RWPE2 (cell line): ENCODE measurements around the gene TBC1D14.

Experiments used
- ATAC-seq: fragments of 200-7000 bp; cut with Tn5 transposase; 3 replicates; pipeline ENCODE4 v1.9.1; 2021; ENCODE audit warnings: low read depth
- DNase-seq: peaks from one replicate; pipeline ENCODE4 v3.0.0-alpha.2; 2020; ENCODE audit warnings: low spot score
- H3K27ac ChIP-seq: fragments of 450-650 bp; 2 replicates; pipeline ENCODE4 v1.5.1; 2017; ENCODE audit warnings: mild to moderate bottlenecking; ENCODE audit not compliant: poor library complexity, severe bottlenecking
- H3K27me3 ChIP-seq: fragments of 250-450 bp; sonication (Bioruptor Pico); 2 replicates; pipeline ENCODE4 v1.5.1; 2021; ENCODE audit warnings: mild to moderate bottlenecking, moderate library complexity; ENCODE audit not compliant: insufficient read depth, poor library complexity, severe bottlenecking
- H3K36me3 ChIP-seq: fragments of 250-450 bp; sonication (Bioruptor Pico); 2 replicates; pipeline ENCODE4 v1.5.1; 2020; ENCODE audit warnings: low read depth, mild to moderate bottlenecking, moderate library complexity
- H3K4me1 ChIP-seq: fragments of 250-450 bp; sonication (Bioruptor Pico); 2 replicates; pipeline ENCODE4 v1.5.1; 2021; ENCODE audit warnings: mild to moderate bottlenecking, moderate library complexity; ENCODE audit not compliant: insufficient read depth, poor library complexity, severe bottlenecking
- H3K4me3 ChIP-seq: fragments of 250-450 bp; sonication (Bioruptor Pico); 2 replicates; pipeline ENCODE4 v1.5.1; 2021; ENCODE audit warnings: mild to moderate bottlenecking, moderate library complexity; ENCODE audit not compliant: severe bottlenecking
- H3K9me3 ChIP-seq: fragments of 250-450 bp; sonication (Bioruptor Pico); 2 replicates; pipeline ENCODE4 v1.5.1; 2021; ENCODE audit warnings: mild to moderate bottlenecking, moderate library complexity; ENCODE audit not compliant: severe bottlenecking
- TF ChIP-seq, protein P1 (sequence below): fragments of 450-650 bp; IDR thresholded peaks from one replicate; pipeline ENCODE4 v1.5.1; 2017; ENCODE audit warnings: mild to moderate bottlenecking, moderate library complexity; ENCODE audit not compliant: poor library complexity, severe bottlenecking

Gene TBC1D14

GRCh38 chr4:6959261-6959660 lies 49.6 kb downstream of the TBC1D14 start:
- H3K27me3 ChIP-seq, result no peaks in the 10 kb centered on the region
- no peaks in the 10 kb centered on the region for H3K36me3 ChIP-seq
- no peak overlapping the region for H3K27ac ChIP-seq
- DNase-seq, result no peak
- no peak for ATAC-seq
- H3K4me1 ChIP-seq, result peaks cover 16% of the 10 kb centered on the region
- TF ChIP-seq, protein P1, sequence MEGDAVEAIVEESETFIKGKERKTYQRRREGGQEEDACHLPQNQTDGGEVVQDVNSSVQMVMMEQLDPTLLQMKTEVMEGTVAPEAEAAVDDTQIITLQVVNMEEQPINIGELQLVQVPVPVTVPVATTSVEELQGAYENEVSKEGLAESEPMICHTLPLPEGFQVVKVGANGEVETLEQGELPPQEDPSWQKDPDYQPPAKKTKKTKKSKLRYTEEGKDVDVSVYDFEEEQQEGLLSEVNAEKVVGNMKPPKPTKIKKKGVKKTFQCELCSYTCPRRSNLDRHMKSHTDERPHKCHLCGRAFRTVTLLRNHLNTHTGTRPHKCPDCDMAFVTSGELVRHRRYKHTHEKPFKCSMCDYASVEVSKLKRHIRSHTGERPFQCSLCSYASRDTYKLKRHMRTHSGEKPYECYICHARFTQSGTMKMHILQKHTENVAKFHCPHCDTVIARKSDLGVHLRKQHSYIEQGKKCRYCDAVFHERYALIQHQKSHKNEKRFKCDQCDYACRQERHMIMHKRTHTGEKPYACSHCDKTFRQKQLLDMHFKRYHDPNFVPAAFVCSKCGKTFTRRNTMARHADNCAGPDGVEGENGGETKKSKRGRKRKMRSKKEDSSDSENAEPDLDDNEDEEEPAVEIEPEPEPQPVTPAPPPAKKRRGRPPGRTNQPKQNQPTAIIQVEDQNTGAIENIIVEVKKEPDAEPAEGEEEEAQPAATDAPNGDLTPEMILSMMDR, result no peak
- no peak overlapping the region for H3K4me3 ChIP-seq
- H3K9me3 ChIP-seq, result no peaks in the 10 kb centered on the region

DNA sequence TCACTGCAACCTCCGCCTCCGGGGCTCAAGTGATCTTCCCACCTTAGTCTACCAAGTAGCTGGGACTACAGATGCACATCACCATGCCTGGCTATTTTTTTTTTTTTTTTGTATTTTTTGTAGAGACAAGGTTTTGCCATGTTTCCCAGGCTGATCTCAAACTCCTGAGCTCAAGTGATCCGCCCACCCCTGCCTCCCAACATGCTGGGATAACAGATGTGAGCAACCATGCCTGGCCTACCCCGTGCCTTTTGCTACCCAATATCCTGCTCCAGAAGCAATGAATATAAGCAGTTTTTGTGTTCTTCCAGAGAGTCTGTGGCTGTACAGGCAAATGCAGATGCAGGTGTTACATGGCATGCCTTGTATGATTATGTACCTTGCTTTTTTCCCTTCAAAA lies 50.5 kb downstream of the TBC1D14 start:
- Histone ChIP-seq H3K27ac (no peak overlapping the region), H3K9me3 (no peaks in the 10 kb centered on the region), H3K4me1 (peaks cover 7% of the 10 kb centered on the region), H3K27me3 (no peaks in the 10 kb centered on the region), H3K36me3 (no peaks in the 10 kb centered on the region), H3K4me3 (no peak overlapping the region)
- no peak for DNase-seq
- ATAC-seq, result no peak
- TF ChIP-seq, protein P1, result no peak

- no peak for ATAC-seq
- no peaks in the 10 kb centered on the region for H3K36me3 ChIP-seq
- H3K27me3 ChIP-seq, result no peaks in the 10 kb centered on the region
- H3K4me3 ChIP-seq, result no peak overlapping the region
- H3K27ac ChIP-seq, result no peak overlapping the region
- no peak for DNase-seq
- peaks cover 3% of the 10 kb centered on the region for H3K4me1 ChIP-seq
- H3K9me3 ChIP-seq, result no peaks in the 10 kb centered on the region
- TF ChIP-seq, protein P1, result no peak
Observed at GRCh38 chr4:6960628-6961412, 51.2 kb downstream of the TBC1D14 start.

DNA sequence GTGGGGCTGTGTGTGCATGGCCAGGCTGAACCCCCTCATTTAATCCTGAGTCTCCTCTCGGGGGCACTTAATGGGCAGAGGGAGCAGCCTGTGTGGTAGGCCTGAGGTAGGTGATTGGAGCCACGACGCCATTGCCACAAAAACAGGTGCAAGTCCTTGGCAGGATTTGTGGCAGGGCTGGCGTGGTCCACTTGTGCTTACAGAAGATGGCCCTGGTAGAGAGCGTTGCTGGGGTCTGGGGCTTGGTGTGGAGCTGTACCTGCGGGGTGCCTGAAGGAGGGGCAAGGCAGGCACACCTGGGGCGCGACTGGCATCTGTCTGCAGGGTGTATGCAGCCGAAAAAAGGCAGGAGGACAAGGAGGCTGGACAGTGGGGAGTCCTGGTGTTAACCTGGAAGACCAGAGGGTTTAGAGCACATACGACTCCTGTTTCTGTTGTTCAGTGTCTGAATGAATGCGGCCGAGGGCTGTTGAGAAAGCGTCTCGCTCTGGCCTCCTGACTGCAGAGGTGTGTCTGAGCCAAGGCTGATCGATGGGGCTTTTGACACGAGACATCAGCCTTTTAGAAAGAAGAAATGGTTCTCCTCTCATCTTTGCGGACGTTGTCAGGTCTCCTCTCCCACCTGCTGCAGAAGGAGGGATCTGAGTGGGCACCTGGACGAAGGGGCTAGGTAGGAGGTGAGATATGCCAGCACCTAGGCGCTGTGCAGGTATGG lies 52.0 kb downstream of the TBC1D14 start:
- Histone ChIP-seq H3K9me3 (no peaks in the 10 kb centered on the region), H3K4me3 (no peak overlapping the region), H3K27me3 (no peaks in the 10 kb centered on the region), H3K36me3 (no peaks in the 10 kb centered on the region), H3K27ac (no peak overlapping the region), H3K4me1 (no peaks in the 10 kb centered on the region)
- ATAC-seq (no peak), DNase-seq (no peak)
- TF ChIP-seq, protein P1, result no peak
